Measurements from ENCODE around the gene FOXD1.

Gene FOXD1

DNA sequence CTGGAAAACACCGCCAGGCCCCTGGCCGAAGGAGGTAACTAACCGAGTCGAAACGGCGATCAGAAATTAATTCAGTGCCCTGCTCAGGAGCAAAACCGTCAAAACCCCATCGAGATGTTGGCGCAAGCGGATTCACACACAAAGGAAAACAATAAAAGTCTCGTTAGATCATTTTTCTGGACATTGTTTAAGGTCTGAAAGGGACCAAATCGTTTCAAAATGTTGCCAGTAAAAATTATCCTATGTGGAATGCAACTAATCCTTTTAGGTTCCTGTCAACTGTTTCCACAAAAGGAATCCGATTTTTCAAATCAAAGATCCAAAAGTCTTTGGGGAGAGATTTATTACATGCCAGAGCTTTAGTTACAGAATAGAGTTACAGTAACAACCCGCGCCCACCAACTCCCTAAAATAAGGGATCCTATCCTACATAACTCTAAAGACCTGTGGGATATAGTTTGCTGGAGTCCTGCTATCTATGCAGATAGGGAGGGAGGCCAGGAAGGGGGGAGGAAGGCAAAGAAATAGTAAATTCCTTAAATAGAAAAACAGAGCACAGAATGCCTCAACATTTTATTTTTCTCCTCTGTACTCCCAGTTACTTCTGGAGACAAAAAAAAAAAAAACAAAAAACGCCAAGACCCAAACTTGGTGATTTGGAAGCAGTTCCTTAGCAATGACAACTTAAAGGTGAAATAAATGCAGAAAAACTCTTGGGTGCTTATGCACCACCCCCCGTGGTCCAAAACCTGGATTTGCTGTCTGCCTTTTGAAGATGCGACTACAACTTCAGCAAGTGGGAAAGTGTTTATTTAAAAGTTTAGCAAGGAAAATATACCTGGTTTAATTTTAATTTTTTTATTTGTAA lies 10.6 kb downstream of the FOXD1 start:
- TF ChIP-seq, protein P1, sequence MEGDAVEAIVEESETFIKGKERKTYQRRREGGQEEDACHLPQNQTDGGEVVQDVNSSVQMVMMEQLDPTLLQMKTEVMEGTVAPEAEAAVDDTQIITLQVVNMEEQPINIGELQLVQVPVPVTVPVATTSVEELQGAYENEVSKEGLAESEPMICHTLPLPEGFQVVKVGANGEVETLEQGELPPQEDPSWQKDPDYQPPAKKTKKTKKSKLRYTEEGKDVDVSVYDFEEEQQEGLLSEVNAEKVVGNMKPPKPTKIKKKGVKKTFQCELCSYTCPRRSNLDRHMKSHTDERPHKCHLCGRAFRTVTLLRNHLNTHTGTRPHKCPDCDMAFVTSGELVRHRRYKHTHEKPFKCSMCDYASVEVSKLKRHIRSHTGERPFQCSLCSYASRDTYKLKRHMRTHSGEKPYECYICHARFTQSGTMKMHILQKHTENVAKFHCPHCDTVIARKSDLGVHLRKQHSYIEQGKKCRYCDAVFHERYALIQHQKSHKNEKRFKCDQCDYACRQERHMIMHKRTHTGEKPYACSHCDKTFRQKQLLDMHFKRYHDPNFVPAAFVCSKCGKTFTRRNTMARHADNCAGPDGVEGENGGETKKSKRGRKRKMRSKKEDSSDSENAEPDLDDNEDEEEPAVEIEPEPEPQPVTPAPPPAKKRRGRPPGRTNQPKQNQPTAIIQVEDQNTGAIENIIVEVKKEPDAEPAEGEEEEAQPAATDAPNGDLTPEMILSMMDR (IDR thresholded peaks at IDR 0.05): peak; percentile 56
- TF ChIP-seq ZFX (IDR thresholded peaks at IDR 0.05; ENCODE audit: borderline replicate concordance): no peak
- peak overlapping the region; percentile 81 for H3K27ac ChIP-seq

GRCh38 chr5:73437101-73437776 lies 11.3 kb downstream of the FOXD1 start:
- peak overlapping the region; percentile 81 for H3K27ac ChIP-seq
- TF ChIP-seq, protein P1 (IDR thresholded peaks at IDR 0.05): peak; percentile 90
- no peak for TF ChIP-seq ZFX (IDR thresholded peaks at IDR 0.05; ENCODE audit: borderline replicate concordance)

- TF ChIP-seq, protein P1 (IDR thresholded peaks at IDR 0.05): no peak
- no peak for TF ChIP-seq ZFX (IDR thresholded peaks at IDR 0.05; ENCODE audit: borderline replicate concordance)
- peak overlapping the region; percentile 81 for H3K27ac ChIP-seq
Measured at GRCh38 chr5:73436535-73437100, 12.0 kb downstream of the FOXD1 start.

DNA sequence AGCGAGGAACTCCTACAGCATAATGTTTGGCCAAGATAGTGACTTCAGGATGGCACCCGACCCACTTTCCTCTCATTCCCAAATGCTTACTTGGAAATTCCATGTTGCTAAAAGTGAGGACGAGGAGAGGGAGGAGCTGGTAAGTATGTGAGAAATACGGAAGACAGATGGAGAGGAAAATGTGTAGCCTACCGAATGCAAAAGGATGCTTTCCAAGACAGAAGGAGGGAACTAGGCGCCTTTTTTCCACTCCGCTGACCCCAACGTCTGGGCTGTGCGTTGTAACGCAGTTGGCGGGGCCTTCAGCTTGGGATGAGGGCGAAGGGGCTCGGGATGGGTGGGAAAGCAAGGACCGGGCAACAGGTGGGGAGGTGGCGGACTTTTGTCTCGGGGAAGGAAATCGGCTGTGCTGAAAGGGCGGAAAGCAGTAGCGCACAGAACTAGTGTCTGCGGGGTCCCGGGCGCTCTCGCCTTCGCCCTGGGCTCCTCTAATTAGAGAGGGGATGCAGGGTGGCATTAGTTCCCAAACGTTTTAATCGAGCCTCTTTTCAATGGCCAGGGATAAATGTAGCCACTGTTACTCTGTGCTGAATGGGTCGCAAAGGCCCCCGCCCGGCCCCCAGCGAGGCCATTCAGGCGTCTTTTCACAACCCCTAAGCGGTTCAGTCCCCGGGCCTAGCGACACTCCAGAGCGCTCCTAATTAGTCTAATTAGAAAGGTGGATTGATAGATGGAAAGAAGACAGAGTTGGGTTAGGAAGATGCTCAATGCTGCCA lies 12.6 kb downstream of the FOXD1 start:
- no peak overlapping the region for H3K27ac ChIP-seq
- TF ChIP-seq, protein P1 (IDR thresholded peaks at IDR 0.05): no peak
- TF ChIP-seq ZFX (IDR thresholded peaks at IDR 0.05; ENCODE audit: borderline replicate concordance): no peak

DNA sequence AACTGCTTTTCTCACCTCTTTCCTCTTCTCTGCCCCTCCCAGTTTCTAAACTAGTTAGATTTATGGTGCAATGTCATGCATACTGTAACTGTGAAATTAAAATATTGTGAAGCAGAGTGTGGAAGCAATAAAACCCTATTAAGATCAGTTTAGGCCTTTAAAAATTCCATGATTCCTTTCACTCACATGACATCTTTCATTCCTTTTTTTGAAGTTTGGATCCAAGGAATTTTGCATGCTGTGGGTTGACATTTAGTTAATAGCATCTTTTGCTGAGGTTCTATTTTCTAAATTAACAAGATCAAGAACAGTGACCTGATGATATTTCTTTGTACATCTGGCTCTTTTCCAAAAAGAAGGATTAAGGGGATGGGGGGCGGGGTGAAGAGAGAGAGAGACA lies 13.7 kb downstream of the FOXD1 start:
- H3K27ac ChIP-seq: no peak overlapping the region
- TF ChIP-seq, protein P1 (IDR thresholded peaks at IDR 0.05): no peak
- no peak for TF ChIP-seq ZFX (IDR thresholded peaks at IDR 0.05; ENCODE audit: borderline replicate concordance)

DNA sequence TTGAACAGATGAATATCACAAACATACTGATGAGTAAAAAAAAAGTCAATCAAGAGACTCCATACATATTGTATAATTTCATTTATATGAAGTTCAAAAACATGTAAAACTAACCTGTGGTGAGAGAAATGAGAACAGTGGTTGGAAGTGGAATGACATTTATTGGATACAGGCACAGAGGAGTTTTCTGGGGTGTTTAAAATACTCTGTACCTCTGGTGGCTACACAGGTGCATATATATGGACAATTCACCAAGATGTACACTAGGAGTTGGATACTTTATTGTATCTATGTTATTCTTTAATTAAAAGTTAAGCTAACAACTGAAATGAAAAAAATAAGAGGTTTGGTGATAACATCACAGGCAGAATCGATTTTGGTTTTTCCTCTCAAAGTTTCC lies 14.1 kb downstream of the FOXD1 start:
- H3K27ac ChIP-seq: no peak overlapping the region
- TF ChIP-seq, protein P1 (IDR thresholded peaks at IDR 0.05): no peak
- TF ChIP-seq ZFX (IDR thresholded peaks at IDR 0.05; ENCODE audit: borderline replicate concordance): no peak
